Measurements from ENCODE around the gene SAPCD2. TPM values are rescaled to one million over a fixed set of nuclear protein-coding genes. Genes with fewer than 3 reads are reported as not detected.

The SAPCD2 gene
- total and polyA plus RNA-seq, 9 of the 15 experiments (the other 6 are each of a cell fraction or from before 2014, with no cell fraction given) = 3.4 to 91.8 (median 18.8) TPM

DNA sequence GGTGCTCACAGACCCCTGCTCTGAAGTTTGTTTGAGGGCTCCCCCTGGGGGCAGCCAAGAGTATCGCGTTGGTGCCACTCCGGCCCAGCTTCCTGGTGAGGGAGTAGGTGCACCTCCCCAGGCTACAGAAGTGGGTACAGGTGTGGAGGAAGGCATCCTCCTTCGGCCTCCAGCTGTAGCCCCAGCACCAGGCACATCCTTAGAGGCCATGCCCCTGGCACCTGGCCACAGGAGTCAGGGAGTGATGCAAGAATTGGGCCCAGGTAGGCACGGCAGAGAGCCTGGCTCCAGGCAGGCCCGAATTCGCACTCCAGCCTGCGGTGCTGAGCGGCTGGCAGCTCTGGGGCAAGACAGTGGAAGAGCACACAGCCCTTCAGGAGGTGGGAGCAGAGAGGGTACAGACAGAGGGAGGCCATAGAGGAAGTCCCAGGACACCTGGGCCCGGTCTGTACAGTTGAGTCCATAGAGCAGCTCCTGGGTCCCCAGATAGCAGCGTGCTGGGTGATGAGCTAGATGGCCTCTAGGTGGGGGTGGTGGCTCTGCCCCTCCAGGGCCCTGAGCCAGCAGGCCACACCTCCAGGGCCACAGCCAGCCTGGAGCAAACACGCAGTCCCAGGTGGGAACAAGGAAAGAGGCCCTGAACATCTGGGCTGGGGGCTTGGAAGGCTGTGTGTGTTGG is 2.4 kb downstream of the SAPCD2 start:
- Histone ChIP-seq H3K9ac (ENCODE audit: insufficient read depth in 1 of 2, low read depth in 2 of 2, low read length in 2 of 2) (peak overlapping the region; percentile 86 to 94; a peak in 3 of 4 replicates), H3K9me1 (ENCODE audit: control insufficient read depth, insufficient read depth, low read length) (peaks cover 8% of the 10 kb centered on the region), H4K20me1 (replicated peaks; ENCODE audit: control insufficient read depth, insufficient read depth, low read length) (peaks cover 22% of the 10 kb centered on the region), H3K27ac (ENCODE audit: extremely low read depth, low read depth, low read length) (peak overlapping the region; percentile 40; the same call in 2 of the 3 replicates), H3K4me1 (replicated peaks in 1 of 2; ENCODE audit: control insufficient read depth in 2 of 2, insufficient read depth in 2 of 2, low read length in 2 of 2) (peaks cover 25 to 83% of the 10 kb centered on the region in 2 experiments), H3K27me3 (ENCODE audit: control insufficient read depth in 2 of 2, insufficient read depth in 2 of 2, low read length in 2 of 2) (no peaks in the 10 kb centered on the region), H3K4me2 (ENCODE audit: insufficient read depth, low read length) (peak overlapping the region; percentile 91), H3K36me3 (ENCODE audit: control insufficient read depth, insufficient read depth, low read length) (peaks cover 41% of the 10 kb centered on the region; the same call in 2 of the 3 replicates), H3K4me3 (peak overlapping the region; percentile 65; the same call in 1 of the 2 replicates), H3K9me3 (replicated peaks; ENCODE audit: control insufficient read depth, insufficient read depth, low read depth, low read length) (no peaks in the 10 kb centered on the region), H3K79me2 (ENCODE audit: control insufficient read depth, insufficient read depth, low read length) (peaks cover 39% of the 10 kb centered on the region), H2AFZ (ENCODE audit: low read depth, low read length) (no peak overlapping the region)
- WGBS (ENCODE audit: insufficient coverage, low coverage, missing lambda C conversion rate) = 29% methylated on average over 9 of the region's 12 CpGs
- POLR2A ChIA-PET = interaction anchor here (0.6 to 2.2 kb wide), 7 partner anchors 9 to 173 kb away, joined by 3 to 7 read pairs (median 4); partner anchors contain the start of genes ENTPD2 and MAN1B1
- FAIRE-seq (peak; percentile 96), ATAC-seq (peak; percentile 85), DNase-seq (ENCODE audit: extremely low read depth in 1 of 4, low spot score in 3 of 4) (peak; percentile 76 to 87 (median 82))
- BruUV-seq (replicated peaks) = no TSS peak
- in situ Hi-C loops (cut with MboI) (no loop called here), intact Hi-C loops (cut with micrococcal nuclease) (loop anchor here (2.0 kb wide), 2 partner anchors 19 to 21 kb away; partner anchors contain the start of genes MAN1B1 and NPDC1)
- CTCF ChIA-PET (ENCODE audit: low intra/inter-chr PET ratio) = interaction anchor here (0.7 to 1.0 kb wide), 3 partner anchors 18 to 280 kb away, joined by 3 read pairs; partner anchors contain the start of gene NPDC1
- TF ChIP-seq CHD4 (IDR thresholded peaks at IDR 0.05; ENCODE audit: insufficient read depth, insufficient replicate concordance, low read depth, low read length, poor library complexity, severe bottlenecking) = peak; percentile 57
- TF ChIP-seq ZFX (CRISPR knock-in tag; IDR thresholded peaks at IDR 0.05) = peak; percentile 61
- TF ChIP-seq ZNF57 (CRISPR knock-in tag; IDR thresholded peaks at IDR 0.05) = no peak
- TF ChIP-seq, protein P1, sequence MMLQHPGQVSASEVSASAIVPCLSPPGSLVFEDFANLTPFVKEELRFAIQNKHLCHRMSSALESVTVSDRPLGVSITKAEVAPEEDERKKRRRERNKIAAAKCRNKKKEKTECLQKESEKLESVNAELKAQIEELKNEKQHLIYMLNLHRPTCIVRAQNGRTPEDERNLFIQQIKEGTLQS (IDR thresholded peaks at IDR 0.05) = peak; percentile 54; the same call in 1 of the 2 replicates
- TF ChIP-seq, protein P1 (CRISPR knock-in tag; conservative IDR thresholded peaks at IDR 0.05) = no peak
- peak in 1 of 2 experiments; percentile 17; a peak in 1 of 4 replicates for TF ChIP-seq NRF1 (conservative IDR thresholded peaks at IDR 0.05 in 1 of 2, IDR thresholded peaks at IDR 0.05 in 1 of 2)
- peak; percentile 36 for TF ChIP-seq CREM (IDR thresholded peaks at IDR 0.05; ENCODE audit: low read depth)
- TF ChIP-seq ZNF384 (IDR thresholded peaks at IDR 0.05; ENCODE audit: low read depth, low read length) = 0 out of 2 replicates have a peak, but pooled peaks have one; percentile 83
- TF ChIP-seq CTBP1 (IDR thresholded peaks at IDR 0.05; ENCODE audit: borderline replicate concordance) = peak; percentile 60; the same call in 1 of the 2 replicates
- TF ChIP-seq, protein P2, sequence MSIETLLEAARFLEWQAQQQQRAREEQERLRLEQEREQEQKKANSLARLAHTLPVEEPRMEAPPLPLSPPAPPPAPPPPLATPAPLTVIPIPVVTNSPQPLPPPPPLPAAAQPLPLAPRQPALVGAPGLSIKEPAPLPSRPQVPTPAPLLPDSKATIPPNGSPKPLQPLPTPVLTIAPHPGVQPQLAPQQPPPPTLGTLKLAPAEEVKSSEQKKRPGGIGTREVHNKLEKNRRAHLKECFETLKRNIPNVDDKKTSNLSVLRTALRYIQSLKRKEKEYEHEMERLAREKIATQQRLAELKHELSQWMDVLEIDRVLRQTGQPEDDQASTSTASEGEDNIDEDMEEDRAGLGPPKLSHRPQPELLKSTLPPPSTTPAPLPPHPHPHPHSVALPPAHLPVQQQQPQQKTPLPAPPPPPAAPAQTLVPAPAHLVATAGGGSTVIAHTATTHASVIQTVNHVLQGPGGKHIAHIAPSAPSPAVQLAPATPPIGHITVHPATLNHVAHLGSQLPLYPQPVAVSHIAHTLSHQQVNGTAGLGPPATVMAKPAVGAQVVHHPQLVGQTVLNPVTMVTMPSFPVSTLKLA (conservative IDR thresholded peaks at IDR 0.05) = peak; percentile 33 to 47; a peak in 2 of 4 replicates
- 0 out of 2 replicates have a peak, but pooled peaks have one; percentile 46 for TF ChIP-seq PTBP1 (IDR thresholded peaks at IDR 0.05; ENCODE audit: low read depth, low read length)
- TF ChIP-seq RAD21 (CRISPR knock-in tag; conservative IDR thresholded peaks at IDR 0.05 in 1 of 2, IDR thresholded peaks at IDR 0.05 in 1 of 2) = peak in 1 of 2 experiments; percentile 65; a peak in 3 of 4 replicates
- TF ChIP-seq, protein P3, sequence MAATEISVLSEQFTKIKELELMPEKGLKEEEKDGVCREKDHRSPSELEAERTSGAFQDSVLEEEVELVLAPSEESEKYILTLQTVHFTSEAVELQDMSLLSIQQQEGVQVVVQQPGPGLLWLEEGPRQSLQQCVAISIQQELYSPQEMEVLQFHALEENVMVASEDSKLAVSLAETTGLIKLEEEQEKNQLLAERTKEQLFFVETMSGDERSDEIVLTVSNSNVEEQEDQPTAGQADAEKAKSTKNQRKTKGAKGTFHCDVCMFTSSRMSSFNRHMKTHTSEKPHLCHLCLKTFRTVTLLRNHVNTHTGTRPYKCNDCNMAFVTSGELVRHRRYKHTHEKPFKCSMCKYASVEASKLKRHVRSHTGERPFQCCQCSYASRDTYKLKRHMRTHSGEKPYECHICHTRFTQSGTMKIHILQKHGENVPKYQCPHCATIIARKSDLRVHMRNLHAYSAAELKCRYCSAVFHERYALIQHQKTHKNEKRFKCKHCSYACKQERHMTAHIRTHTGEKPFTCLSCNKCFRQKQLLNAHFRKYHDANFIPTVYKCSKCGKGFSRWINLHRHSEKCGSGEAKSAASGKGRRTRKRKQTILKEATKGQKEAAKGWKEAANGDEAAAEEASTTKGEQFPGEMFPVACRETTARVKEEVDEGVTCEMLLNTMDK (IDR thresholded peaks at IDR 0.05; ENCODE audit: borderline replicate concordance, insufficient read depth, low read depth, low read length, poor library complexity, severe bottlenecking) = peak; percentile 77
- TF ChIP-seq SNIP1 (IDR thresholded peaks at IDR 0.05; ENCODE audit: low read depth) = no peak
- TF ChIP-seq CBFA2T3 (IDR thresholded peaks at IDR 0.05) = 0 out of 2 replicates have a peak, but pooled peaks have one; percentile 8
- no peak for TF ChIP-seq KLF16 (IDR thresholded peaks at IDR 0.05)

Measured in K562 (cell line).